HEK293 (cell line): ENCODE results near the gene MBP.

ENCODE experiments used
- CTCF ChIA-PET: fragments of 350-600 bp; formaldehyde crosslinking; extraction: SDS; loops from one replicate; lab custom pipeline; 2021; ENCODE audit warnings: antibody characterized with exemption; lab: Yijun Ruan, JAX
- POLR2A ChIA-PET: fragments of 300-600 bp; formaldehyde crosslinking; extraction: SDS; loops from one replicate; lab custom pipeline; 2020; ENCODE audit warnings: antibody characterized with exemption, inconsistent platforms; lab: Yijun Ruan, JAX
- H3K27ac ChIP-seq: fragments of 200-500 bp; sonication (Bioruptor generic); 2 replicates; pipeline ENCODE4 v1.5.1; 2014; ENCODE audit warnings: low read depth, low read length, control low read depth, inconsistent platforms; ENCODE audit errors: extremely low read depth
- H3K36me3 ChIP-seq, 2 experiments: fragments of 200-500 bp in 1 of 2; sonication (Bioruptor generic) in 1 of 2; 1 replicate in 1 of 2; 2 replicates in 1 of 2; pipeline ENCODE4 v1.5.1; 2014 to 2017; ENCODE audit warnings: inconsistent platforms in 2 of 2, low read length in 2 of 2; ENCODE audit not compliant: control insufficient read depth in 2 of 2, insufficient read depth in 1 of 2
- H3K4me1 ChIP-seq: fragments of 200-500 bp; sonication (Bioruptor generic); 2 replicates; pipeline ENCODE4 v1.5.1; 2014; ENCODE audit warnings: mild to moderate bottlenecking, low read length, inconsistent platforms; ENCODE audit not compliant: control insufficient read depth, insufficient read depth
- H3K4me3 ChIP-seq: 2 replicates; pipeline ENCODE4 v1.5.1; 2011; ENCODE audit warnings: low read depth, mild to moderate bottlenecking, control low read depth, low read length, moderate library complexity
- H3K9me3 ChIP-seq: fragments of 200-500 bp; sonication (Bioruptor generic); 2 replicates; pipeline ENCODE4 v1.5.1; 2014; ENCODE audit warnings: low read depth, low read length, inconsistent platforms; ENCODE audit not compliant: control insufficient read depth, insufficient read depth
- HIC1 ChIP-seq: fragments of 450-650 bp; formaldehyde crosslinking; IDR thresholded peaks from 2 replicates; pipeline ENCODE4 v1.5.1; 2016; ENCODE audit warnings: missing biosample characterization, missing genetic modification characterization
- REPIN1 ChIP-seq: fragments of 450-650 bp; formaldehyde crosslinking; IDR thresholded peaks from 2 replicates; pipeline ENCODE4 v1.5.1; 2017; ENCODE audit warnings: missing biosample characterization, missing genetic modification characterization, low read depth
- SP2 ChIP-seq: fragments of 450-650 bp; formaldehyde crosslinking; IDR thresholded peaks from 2 replicates; pipeline ENCODE4 v1.5.1; 2016; ENCODE audit warnings: missing biosample characterization, missing genetic modification characterization
- WT1 ChIP-seq: fragments of 450-650 bp; formaldehyde crosslinking; IDR thresholded peaks from 2 replicates; pipeline ENCODE4 v1.5.1; 2016; ENCODE audit warnings: missing biosample characterization, missing genetic modification characterization
- ZBTB26 ChIP-seq: fragments of 450-650 bp; formaldehyde crosslinking; optimal IDR thresholded peaks from 2 replicates; pipeline ENCODE3; 2016; ENCODE audit warnings: missing biosample characterization, mild to moderate bottlenecking, missing genetic modification characterization
- ZBTB48 ChIP-seq: fragments of 450-650 bp; formaldehyde crosslinking; IDR thresholded peaks from 2 replicates; pipeline ENCODE4 v1.5.1; 2016; ENCODE audit warnings: missing biosample characterization, missing genetic modification characterization
- ZNF155 ChIP-seq: fragments of 450-650 bp; formaldehyde crosslinking; IDR thresholded peaks from 2 replicates; pipeline ENCODE4 v1.5.1; 2016; ENCODE audit warnings: missing biosample characterization, missing genetic modification characterization
- ZNF214 ChIP-seq: fragments of 450-650 bp; formaldehyde crosslinking; IDR thresholded peaks from 2 replicates; pipeline ENCODE4 v1.5.1; 2017; ENCODE audit warnings: missing biosample characterization, mild to moderate bottlenecking, missing genetic modification characterization, borderline replicate concordance
- ZNF266 ChIP-seq: fragments of 450-650 bp; formaldehyde crosslinking; IDR thresholded peaks from 2 replicates; pipeline ENCODE4 v1.5.1; 2016; ENCODE audit warnings: missing biosample characterization, missing genetic modification characterization, low read depth
- ZNF354C ChIP-seq: fragments of 450-650 bp; formaldehyde crosslinking; IDR thresholded peaks from 2 replicates; pipeline ENCODE4 v1.5.1; 2016; ENCODE audit warnings: missing biosample characterization, missing genetic modification characterization, low read depth, borderline replicate concordance
- ZNF362 ChIP-seq: fragments of 450-650 bp; formaldehyde crosslinking; IDR thresholded peaks from 2 replicates; pipeline ENCODE4 v1.5.1; 2016; ENCODE audit warnings: missing biosample characterization, missing genetic modification characterization
- ZNF398 ChIP-seq: fragments of 450-650 bp; formaldehyde crosslinking; IDR thresholded peaks from 2 replicates; pipeline ENCODE4 v1.5.1; 2017; ENCODE audit warnings: missing biosample characterization, missing genetic modification characterization
- ZNF426 ChIP-seq: fragments of 450-650 bp; formaldehyde crosslinking; IDR thresholded peaks from 2 replicates; pipeline ENCODE4 v1.5.1; 2017; ENCODE audit warnings: missing biosample characterization, missing genetic modification characterization, mild to moderate bottlenecking, inconsistent platforms, moderate library complexity
- ZNF544 ChIP-seq: fragments of 450-650 bp; formaldehyde crosslinking; IDR thresholded peaks from 2 replicates; pipeline ENCODE4 v1.5.0; 2017; ENCODE audit warnings: missing biosample characterization, missing genetic modification characterization
- ZNF549 ChIP-seq: fragments of 450-650 bp; IDR thresholded peaks from 2 replicates; pipeline ENCODE4 v1.5.1; 2018; ENCODE audit warnings: missing biosample characterization, missing genetic modification characterization, mild to moderate bottlenecking, inconsistent platforms, moderate library complexity
- ZNF670 ChIP-seq: fragments of 450-650 bp; formaldehyde crosslinking; IDR thresholded peaks from 2 replicates; pipeline ENCODE4 v1.5.1; 2016; ENCODE audit warnings: missing biosample characterization, missing genetic modification characterization, low read depth
- ZNF704 ChIP-seq: fragments of 450-650 bp; formaldehyde crosslinking; IDR thresholded peaks from 2 replicates; pipeline ENCODE4 v1.5.1; 2016; ENCODE audit warnings: missing biosample characterization, missing genetic modification characterization

Gene MBP

GRCh38 chr18:77105028-77105427 is 27.6 kb downstream of the MBP start:
- ChIA-PET POLR2A (no interaction called here), CTCF (interaction anchor here (0.6 to 0.7 kb wide), 4 partner anchors 59 to 1252 kb away, joined by 3 to 4 read pairs (median 3); no protein-coding TSS in a partner anchor)
- TF ChIP-seq ZNF362 (tag by site-specific recombination) (no peak), ZNF670 (no peak), ZNF426 (tag by site-specific recombination) (no peak), WT1 (tag by site-specific recombination) (no peak), ZNF354C (tag by site-specific recombination) (no peak), ZNF398 (tag by site-specific recombination) (no peak), ZNF544 (tag by site-specific recombination) (no peak), ZNF155 (tag by site-specific recombination) (no peak)
- H3K27ac ChIP-seq = no peak overlapping the region
- no peaks in the 10 kb centered on the region for H3K9me3 ChIP-seq
- H3K4me3 ChIP-seq = no peak overlapping the region
- H3K4me1 ChIP-seq = peaks cover 15% of the 10 kb centered on the region
- peaks cover 0 to 2% of the 10 kb centered on the region in 2 experiments; a peak in 2 of 3 replicates for H3K36me3 ChIP-seq

- CTCF ChIA-PET = interaction anchor here (0.7 kb wide), 1 partner anchor 1253 kb away, joined by 4 read pairs; no protein-coding TSS in a partner anchor
- peaks cover 0 to 4% of the 10 kb centered on the region in 2 experiments; a peak in 2 of 3 replicates for H3K36me3 ChIP-seq
- peaks cover 16% of the 10 kb centered on the region for H3K4me1 ChIP-seq
- H3K9me3 ChIP-seq = no peaks in the 10 kb centered on the region
- no peak for TF ChIP-seq REPIN1 (tag by site-specific recombination)
- no peak for TF ChIP-seq ZNF549 (tag by site-specific recombination)
- TF ChIP-seq ZNF214 (tag by site-specific recombination) = no peak
- no peak for TF ChIP-seq SP2
- no peak for TF ChIP-seq ZNF426 (tag by site-specific recombination)
- no peak for TF ChIP-seq ZNF704 (tag by site-specific recombination)
- no peak for TF ChIP-seq ZNF266
- TF ChIP-seq ZNF362 (tag by site-specific recombination) = no peak
- TF ChIP-seq ZBTB26 (tag by site-specific recombination) = no peak
- no peak for TF ChIP-seq HIC1 (tag by site-specific recombination)
- no peak for TF ChIP-seq ZBTB48 (tag by site-specific recombination)
- TF ChIP-seq, all 188 proteins: peak for 0
- Histone ChIP-seq H3K4me3 (no peak overlapping the region), H3K27ac (no peak overlapping the region)
- POLR2A ChIA-PET = no interaction called here
Observed at GRCh38 chr18:77103991-77104531, 28.5 kb downstream of the MBP start.
